ENCODE results near the gene SLC34A1. TPM values are rescaled to one million over a fixed set of nuclear protein-coding genes. Genes with fewer than 3 reads are reported as not detected.

Gene SLC34A1
- total and polyA plus RNA-seq, 2 of the 13 experiments (the other 11 are each of a cell fraction or from before 2014, with no cell fraction given), result 0.03 to 0.20 TPM

DNA sequence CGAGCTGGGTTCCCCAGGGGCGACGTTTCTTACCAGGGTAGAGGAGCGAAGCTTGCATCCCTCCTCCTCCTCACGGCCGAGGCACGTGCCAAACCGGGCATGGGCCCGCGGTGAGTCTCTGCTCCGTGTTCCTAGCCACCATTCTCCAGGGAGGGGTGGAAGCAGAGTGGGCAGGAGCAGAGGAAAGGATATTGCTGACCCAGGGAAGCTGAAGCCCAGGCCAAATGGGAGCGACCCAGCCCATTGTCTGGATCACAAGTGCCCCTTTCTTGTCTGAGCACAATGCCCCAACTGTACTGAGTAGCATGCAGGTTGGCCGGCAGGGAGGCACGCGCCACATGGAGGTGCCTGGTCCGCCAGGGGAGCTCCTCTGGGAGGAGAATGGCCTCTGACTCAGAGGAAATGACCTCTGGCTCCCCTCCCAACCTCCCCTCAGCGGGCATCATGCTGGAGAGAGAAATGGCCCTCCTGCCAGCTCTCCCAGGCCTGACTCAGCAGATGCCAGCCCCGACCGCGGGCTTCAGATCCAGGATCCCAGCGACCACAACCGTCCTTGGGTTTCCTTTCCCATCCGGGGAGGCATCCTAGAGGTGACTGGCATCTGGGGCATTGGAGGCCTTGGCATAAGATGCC is 63.5 kb downstream of the SLC34A1 start (continued):
- TF ChIP-seq KAT2B (IDR thresholded peaks at IDR 0.05; ENCODE audit: borderline replicate concordance, low read depth, low read length) (no peak), ZMYM2 (CRISPR knock-in tag; IDR thresholded peaks at IDR 0.05) (no peak), ZEB1 (IDR thresholded peaks at IDR 0.05; ENCODE audit: insufficient replicate concordance, low read depth) (no peak), ZNF547 (CRISPR knock-in tag; IDR thresholded peaks at IDR 0.05) (peak; percentile 33; the same call in 1 of the 2 replicates), CENPT (CRISPR knock-in tag; IDR thresholded peaks at IDR 0.05; ENCODE audit: low read depth) (no peak), ZNF224 (CRISPR knock-in tag; IDR thresholded peaks at IDR 0.05) (no peak), GATAD1 (CRISPR knock-in tag; IDR thresholded peaks at IDR 0.05) (peak; percentile 63; the same call in 1 of the 2 replicates), SMAD3 (CRISPR knock-in tag; IDR thresholded peaks at IDR 0.05) (no peak), ZBED4 (CRISPR knock-in tag; IDR thresholded peaks at IDR 0.05; ENCODE audit: borderline replicate concordance) (peak; percentile 52; the same call in 1 of the 2 replicates), ZSCAN22 (CRISPR knock-in tag; IDR thresholded peaks at IDR 0.05) (no peak), JARID2 (CRISPR knock-in tag; IDR thresholded peaks at IDR 0.05; ENCODE audit: insufficient replicate concordance) (no peak), RFXANK (CRISPR knock-in tag; IDR thresholded peaks at IDR 0.05) (no peak), ZNF570 (CRISPR knock-in tag; IDR thresholded peaks at IDR 0.05; ENCODE audit: borderline replicate concordance) (no peak), DBP (CRISPR knock-in tag; IDR thresholded peaks at IDR 0.05; ENCODE audit: not compliant biosample characterization) (no peak), MBNL3 (CRISPR knock-in tag; conservative IDR thresholded peaks at IDR 0.05) (no peak), MEF2D (CRISPR knock-in tag; IDR thresholded peaks at IDR 0.05) (no peak), ZNF143 (CRISPR knock-in tag; IDR thresholded peaks at IDR 0.05) (no peak), ZNF746 (CRISPR knock-in tag; IDR thresholded peaks at IDR 0.05) (no peak), HCFC1 (IDR thresholded peaks at IDR 0.05; ENCODE audit: low read depth, low read length) (no peak), PREB (CRISPR knock-in tag; IDR thresholded peaks at IDR 0.05) (no peak), ZNF781 (CRISPR knock-in tag; IDR thresholded peaks at IDR 0.05; ENCODE audit: borderline replicate concordance, not compliant biosample characterization) (no peak), SCMH1 (CRISPR knock-in tag; IDR thresholded peaks at IDR 0.05; ENCODE audit: borderline replicate concordance) (no peak)
- TF ChIP-seq, protein P1, sequence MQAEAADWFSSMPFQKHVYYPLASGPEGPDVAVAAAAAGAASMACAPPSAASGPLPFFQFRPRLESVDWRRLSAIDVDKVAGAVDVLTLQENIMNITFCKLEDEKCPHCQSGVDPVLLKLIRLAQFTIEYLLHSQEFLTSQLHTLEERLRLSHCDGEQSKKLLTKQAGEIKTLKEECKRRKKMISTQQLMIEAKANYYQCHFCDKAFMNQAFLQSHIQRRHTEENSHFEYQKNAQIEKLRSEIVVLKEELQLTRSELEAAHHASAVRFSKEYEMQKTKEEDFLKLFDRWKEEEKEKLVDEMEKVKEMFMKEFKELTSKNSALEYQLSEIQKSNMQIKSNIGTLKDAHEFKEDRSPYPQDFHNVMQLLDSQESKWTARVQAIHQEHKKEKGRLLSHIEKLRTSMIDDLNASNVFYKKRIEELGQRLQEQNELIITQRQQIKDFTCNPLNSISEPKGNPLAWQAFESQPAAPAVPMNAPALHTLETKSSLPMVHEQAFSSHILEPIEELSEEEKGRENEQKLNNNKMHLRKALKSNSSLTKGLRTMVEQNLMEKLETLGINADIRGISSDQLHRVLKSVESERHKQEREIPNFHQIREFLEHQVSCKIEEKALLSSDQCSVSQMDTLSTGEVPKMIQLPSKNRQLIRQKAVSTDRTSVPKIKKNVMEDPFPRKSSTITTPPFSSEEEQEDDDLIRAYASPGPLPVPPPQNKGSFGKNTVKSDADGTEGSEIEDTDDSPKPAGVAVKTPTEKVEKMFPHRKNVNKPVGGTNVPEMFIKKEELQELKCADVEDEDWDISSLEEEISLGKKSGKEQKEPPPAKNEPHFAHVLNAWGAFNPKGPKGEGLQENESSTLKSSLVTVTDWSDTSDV (CRISPR knock-in tag; IDR thresholded peaks at IDR 0.05), result no peak
